ENCODE data around the gene SPSB4. TPM values are rescaled to one million over a fixed set of nuclear protein-coding genes. Genes with fewer than 3 reads are reported as not detected.

SPSB4 gene
- 1 to 10 TPM in 1 of 6 experiments, under 1 TPM in 2, not detected in 3; 0.62 to 1.0 (median 0.98) TPM for total RNA-seq
- long read RNA-seq, result 0 reads

GRCh38 chr3:141050576-141051442 lies at the start of gene SPSB4:
TSS of gene SPSB4 (plus strand) at chr3:141051347. CDS start at chr3:141066105, 14,758 bp downstream.
- Histone ChIP-seq H3K36me3 (no peaks in the 10 kb centered on the region), H3K27me3 (peaks cover 0 to 4% of the 10 kb centered on the region in 2 donors), H3K4me3 (peak within 1 kb of the TSS in 1 of 3 donors; percentile 29), H3K9me3 (no peaks in the 10 kb centered on the region), H3K4me1 (peaks cover 0 to 15% (median 0%) of the 10 kb centered on the region in 4 donors), H3K27ac (no peak within 1 kb of the TSS)
- DNase-seq, result no peak
- 10% methylated on average over 20 of the region's 68 CpGs for WGBS (ENCODE audit: insufficient coverage, low coverage, low lambda C conversion rate, missing lambda C conversion rate)
- no peak for TF ChIP-seq POLR2A (IDR thresholded peaks at IDR 0.05)
- TF ChIP-seq, protein P1, sequence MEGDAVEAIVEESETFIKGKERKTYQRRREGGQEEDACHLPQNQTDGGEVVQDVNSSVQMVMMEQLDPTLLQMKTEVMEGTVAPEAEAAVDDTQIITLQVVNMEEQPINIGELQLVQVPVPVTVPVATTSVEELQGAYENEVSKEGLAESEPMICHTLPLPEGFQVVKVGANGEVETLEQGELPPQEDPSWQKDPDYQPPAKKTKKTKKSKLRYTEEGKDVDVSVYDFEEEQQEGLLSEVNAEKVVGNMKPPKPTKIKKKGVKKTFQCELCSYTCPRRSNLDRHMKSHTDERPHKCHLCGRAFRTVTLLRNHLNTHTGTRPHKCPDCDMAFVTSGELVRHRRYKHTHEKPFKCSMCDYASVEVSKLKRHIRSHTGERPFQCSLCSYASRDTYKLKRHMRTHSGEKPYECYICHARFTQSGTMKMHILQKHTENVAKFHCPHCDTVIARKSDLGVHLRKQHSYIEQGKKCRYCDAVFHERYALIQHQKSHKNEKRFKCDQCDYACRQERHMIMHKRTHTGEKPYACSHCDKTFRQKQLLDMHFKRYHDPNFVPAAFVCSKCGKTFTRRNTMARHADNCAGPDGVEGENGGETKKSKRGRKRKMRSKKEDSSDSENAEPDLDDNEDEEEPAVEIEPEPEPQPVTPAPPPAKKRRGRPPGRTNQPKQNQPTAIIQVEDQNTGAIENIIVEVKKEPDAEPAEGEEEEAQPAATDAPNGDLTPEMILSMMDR (IDR thresholded peaks at IDR 0.05), result peak in 1 of 4 donors; percentile 5
- peak; percentile 46 to 62 (median 52) for ATAC-seq
- intact Hi-C loops (cut with DNase I), result no loop called here

GRCh38 chr3:141006344-141006743 lies 44.8 kb upstream of the SPSB4 start:
- 55% methylated on average over 1 of the region's 1 CpG for WGBS (ENCODE audit: insufficient coverage, low coverage, low lambda C conversion rate, missing lambda C conversion rate)
- peaks cover 0 to 12% of the 10 kb centered on the region in 2 donors for H3K27me3 ChIP-seq
- H3K36me3 ChIP-seq, result no peaks in the 10 kb centered on the region
- no peak overlapping the region for H3K4me3 ChIP-seq
- TF ChIP-seq, protein P1 (IDR thresholded peaks at IDR 0.05), result no peak
- no peak for TF ChIP-seq POLR2A (IDR thresholded peaks at IDR 0.05)
- peaks cover 0 to 4% (median 0%) of the 10 kb centered on the region in 4 donors for H3K9me3 ChIP-seq
- no peaks in the 10 kb centered on the region for H3K4me1 ChIP-seq
- no peak overlapping the region for H3K27ac ChIP-seq
- ATAC-seq (no peak), DNase-seq (no peak)
- intact Hi-C loops (cut with DNase I), result loop anchor here in 1 of 2 donors (10.0 kb wide), 1 partner anchor 98 kb away; no protein-coding TSS in a partner anchor

DNA sequence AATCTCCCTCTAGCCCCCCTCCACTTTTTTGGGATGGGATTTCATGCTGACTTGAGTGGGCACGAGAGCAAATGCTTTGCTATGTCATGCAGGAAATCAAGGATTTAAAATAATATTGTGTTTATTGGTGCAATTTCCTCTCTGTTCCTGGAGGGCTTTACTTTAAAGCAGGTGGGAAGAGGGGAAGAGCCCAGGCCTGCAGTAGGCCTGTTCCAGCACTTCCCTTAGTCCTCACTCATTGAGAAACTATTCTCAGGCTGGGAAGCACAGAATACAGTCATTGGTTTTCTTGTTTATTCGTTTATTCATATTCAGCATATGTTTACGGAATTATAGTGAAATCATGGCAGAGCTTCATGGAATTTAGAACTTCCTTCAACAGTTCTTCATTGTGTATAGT lies 41.7 kb upstream of the SPSB4 start:
- H3K27me3 ChIP-seq, result peaks cover 0 to 14% of the 10 kb centered on the region in 2 donors
- no peak overlapping the region for H3K27ac ChIP-seq
- H3K4me3 ChIP-seq, result no peak overlapping the region
- no peaks in the 10 kb centered on the region for H3K36me3 ChIP-seq
- TF ChIP-seq, protein P1 (IDR thresholded peaks at IDR 0.05), result no peak
- TF ChIP-seq POLR2A (IDR thresholded peaks at IDR 0.05), result no peak
- no peak for ATAC-seq
- no peak for DNase-seq
- intact Hi-C loops (cut with DNase I), result loop anchor here in 1 of 2 donors (10.0 kb wide), 1 partner anchor 95 kb away; no protein-coding TSS in a partner anchor
- no peaks in the 10 kb centered on the region for H3K4me1 ChIP-seq
- WGBS (ENCODE audit: insufficient coverage, low coverage, low lambda C conversion rate, missing lambda C conversion rate), result 65% methylated on average over 3 of the region's 3 CpGs
- H3K9me3 ChIP-seq, result no peaks in the 10 kb centered on the region

DNA sequence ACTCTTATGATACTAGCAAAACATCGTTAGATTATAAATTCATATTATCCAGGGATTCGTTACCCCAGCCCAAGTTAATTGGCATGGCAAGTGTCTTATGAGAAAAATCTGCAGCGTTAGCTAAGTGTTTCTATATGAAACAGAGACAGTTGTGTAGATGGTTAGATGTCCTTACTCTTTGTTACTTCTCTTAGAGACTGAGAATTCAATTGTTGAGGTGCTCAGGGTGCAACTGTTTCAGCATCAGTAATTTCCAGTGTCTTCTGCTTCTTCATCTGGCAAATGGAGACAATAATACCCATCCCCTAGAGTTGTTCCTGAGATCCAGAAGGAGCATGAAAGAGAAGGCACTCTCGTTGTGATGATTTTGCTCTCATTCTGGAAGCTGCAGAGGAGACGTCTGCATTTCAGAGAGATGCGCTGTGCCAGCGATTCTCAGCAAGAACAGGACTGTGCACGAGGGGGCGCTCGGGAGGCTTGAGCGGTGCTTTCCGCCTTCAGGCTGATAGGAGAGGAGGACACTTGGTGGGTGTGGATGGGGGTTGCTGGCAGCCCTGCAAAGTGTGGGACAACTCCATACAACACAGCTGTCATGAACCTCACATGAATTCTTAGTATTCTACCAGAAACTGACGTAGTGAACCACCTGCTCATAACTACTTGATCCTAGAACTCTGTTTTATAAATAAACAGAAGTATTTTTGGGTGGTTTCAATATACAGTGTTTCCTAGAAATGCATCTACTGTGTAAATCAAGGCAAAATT lies 39.7 kb upstream of the SPSB4 start:
- intact Hi-C loops (cut with DNase I), result loop anchor here in 1 of 2 donors (10.0 kb wide), 1 partner anchor 183 kb away; no protein-coding TSS in a partner anchor
- whole genome bisulfite sequencing (ENCODE audit: insufficient coverage, low coverage, low lambda C conversion rate, missing lambda C conversion rate), result 18% methylated on average over 12 of the region's 13 CpGs
- peaks cover 0 to 14% of the 10 kb centered on the region in 2 donors for H3K27me3 ChIP-seq
- H3K9me3 ChIP-seq, result no peaks in the 10 kb centered on the region
- H3K4me1 ChIP-seq, result no peaks in the 10 kb centered on the region
- no peaks in the 10 kb centered on the region for H3K36me3 ChIP-seq
- DNase-seq (peak; percentile 56 to 72 (median 68)), ATAC-seq (peak; percentile 73 to 81 (median 75))
- no peak overlapping the region for H3K27ac ChIP-seq
- no peak overlapping the region for H3K4me3 ChIP-seq
- TF ChIP-seq, protein P1 (IDR thresholded peaks at IDR 0.05), result peak; percentile 35 to 71 (median 66)
- TF ChIP-seq POLR2A (IDR thresholded peaks at IDR 0.05), result no peak
